BLaER1 treated with 17β-estradiol and CSF1 and Interleukin-3, amounts not matched to agents 10 nM and 100 nM (cell line): ENCODE results near the gene SEBOX.

Source experiments
- H3K27ac ChIP-seq, 11 experiments: shearing (Covaris generic); formaldehyde crosslinking; 2 replicates each; pipeline ENCODE4 v1.8.1; 2022
- H3K27me3 ChIP-seq, 11 experiments: shearing (Covaris generic); formaldehyde crosslinking; 2 replicates each; pipeline ENCODE4 v1.8.1; 2022
- H3K36me3 ChIP-seq, 11 experiments: shearing (Covaris generic); formaldehyde crosslinking; 2 replicates each; pipeline ENCODE4 v1.8.1; 2022
- H3K4me1 ChIP-seq, 10 experiments: shearing (Covaris generic); formaldehyde crosslinking; 2 replicates each; pipeline ENCODE4 v1.8.1; 2022
- H3K4me2 ChIP-seq, 11 experiments: shearing (Covaris generic); formaldehyde crosslinking; 2 replicates each; pipeline ENCODE4 v1.8.1; 2022
- H3K4me3 ChIP-seq, 10 experiments: shearing (Covaris generic); formaldehyde crosslinking; 2 replicates each; pipeline ENCODE4 v1.8.1; 2022
- H3K9ac ChIP-seq, 11 experiments: shearing (Covaris generic); formaldehyde crosslinking; 2 replicates each; pipeline ENCODE4 v1.8.1; 2022
- H3K9me3 ChIP-seq, 11 experiments: shearing (Covaris generic); formaldehyde crosslinking; replicated peaks in 1 of 11; 2 replicates each; pipeline ENCODE4 v1.8.1; 2022
- H4K20me1 ChIP-seq, 11 experiments: shearing (Covaris generic); formaldehyde crosslinking; 2 replicates each; pipeline ENCODE4 v1.8.1; 2022
- Cebpa-rat ChIP-seq, 11 experiments: shearing (Covaris generic); IDR thresholded peaks; 2 replicates each; pipeline ENCODE4 v1.8.1; 2022

The SEBOX gene

DNA sequence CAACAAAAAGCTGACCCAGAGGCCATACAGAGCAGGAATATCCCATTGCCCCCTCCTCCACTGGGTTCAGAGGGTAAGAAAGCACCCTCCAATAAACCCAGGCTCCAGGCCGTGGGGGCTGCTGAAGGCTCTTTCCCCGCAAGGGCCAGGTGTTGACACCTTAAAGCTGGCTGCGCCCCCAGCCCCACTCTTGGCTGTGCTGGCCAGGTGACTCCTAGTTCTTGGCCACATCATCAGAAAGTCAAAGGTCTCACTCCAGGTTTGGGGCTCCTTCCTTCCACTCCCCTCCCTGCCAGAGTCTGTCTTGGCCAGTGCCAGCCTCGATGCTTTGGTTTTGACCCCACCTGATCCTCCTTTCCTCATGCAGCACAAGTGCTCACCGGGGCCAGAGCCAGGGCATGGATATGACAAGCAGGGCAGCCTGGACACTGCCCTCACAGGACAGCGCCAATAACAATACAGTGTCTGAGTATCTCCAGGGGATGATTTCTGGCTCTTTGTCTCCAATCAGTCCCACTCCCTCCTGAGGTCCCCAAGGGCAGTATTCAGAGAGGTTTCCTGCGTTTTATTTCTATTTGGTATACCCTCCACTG, 32.8 kb upstream of the SEBOX start:
- H4K20me1 ChIP-seq = peaks cover 0 to 12% (median 0%) of the 10 kb centered on the region in 11 experiments; a peak in 5 of 22 replicates
- H3K4me1 ChIP-seq = peaks cover 18 to 89% (median 51%) of the 10 kb centered on the region in 10 experiments
- no peaks in the 10 kb centered on the region for H3K9me3 ChIP-seq
- peak overlapping the region; percentile 10 to 61 (median 45); a peak in 14 of 22 replicates for H3K9ac ChIP-seq
- no peak for TF ChIP-seq Cebpa-rat (IDR thresholded peaks at IDR 0.05)
- no peak overlapping the region for H3K4me3 ChIP-seq
- H3K27ac ChIP-seq = peak overlapping the region in 10 of 11 experiments; percentile 15 to 66 (median 50); a peak in 17 of 22 replicates
- no peaks in the 10 kb centered on the region for H3K27me3 ChIP-seq
- H3K36me3 ChIP-seq = peaks cover 32 to 81% (median 54%) of the 10 kb centered on the region in 11 experiments
- H3K4me2 ChIP-seq = peak overlapping the region; percentile 54 to 100 (median 74)

DNA sequence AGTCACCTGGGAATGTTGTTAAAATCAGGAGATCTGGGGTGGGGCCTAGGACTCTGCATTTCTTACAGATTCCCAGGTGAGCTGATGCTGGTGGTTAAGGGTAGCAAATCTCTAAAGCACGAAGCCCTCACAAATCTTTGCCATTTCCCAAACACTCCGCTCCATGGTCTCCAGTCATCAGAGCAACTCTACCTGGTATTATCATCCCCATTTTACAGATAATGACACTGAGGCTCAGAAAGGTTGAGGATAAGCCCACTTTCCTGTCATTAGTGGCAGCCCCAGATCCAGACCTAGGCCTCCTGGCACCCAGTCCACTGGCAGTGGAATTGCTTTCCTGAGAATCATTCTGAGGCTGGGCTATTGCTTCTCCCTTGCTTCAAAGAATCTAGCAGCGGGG, 32.3 kb upstream of the SEBOX start:
- no peaks in the 10 kb centered on the region for H3K9me3 ChIP-seq

DNA sequence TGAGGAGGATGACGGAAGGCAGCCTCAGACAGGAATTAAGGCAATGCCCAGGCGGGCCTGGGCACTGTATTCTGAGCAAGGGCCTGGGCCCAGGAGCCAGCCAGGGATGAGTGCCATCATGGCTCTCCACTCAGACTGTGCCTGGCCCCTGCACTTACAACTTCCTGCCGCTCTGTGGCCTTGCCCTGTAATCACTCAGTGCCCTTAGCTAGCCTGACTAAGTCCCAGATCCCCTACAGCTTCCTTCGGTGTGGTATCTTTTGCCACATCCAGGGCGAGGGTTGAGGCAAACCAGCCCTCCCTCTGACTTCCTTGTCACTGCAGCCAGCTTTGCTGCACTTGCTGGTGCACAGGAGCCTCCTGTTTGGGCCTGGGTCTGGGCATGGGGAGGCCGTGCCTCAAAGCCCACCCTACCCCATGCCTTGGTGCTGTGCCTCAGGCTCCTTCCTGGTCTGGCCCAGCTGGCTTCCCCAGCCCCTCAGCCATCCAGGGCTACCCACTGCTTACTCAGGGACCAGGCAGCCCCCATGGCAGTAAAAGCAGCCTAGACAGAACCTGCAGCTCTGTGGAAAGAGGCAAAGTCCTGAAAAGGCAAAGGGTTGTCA, 31.7 kb upstream of the SEBOX start:
- Histone ChIP-seq H3K36me3 (peaks cover 43 to 81% (median 63%) of the 10 kb centered on the region in 11 experiments), H3K27me3 (no peaks in the 10 kb centered on the region), H3K4me3 (no peak overlapping the region), H3K27ac (peak overlapping the region in 3 of 11 experiments; percentile 28 to 32 (median 30); a peak in 5 of 22 replicates), H3K4me1 (peaks cover 18 to 78% (median 43%) of the 10 kb centered on the region in 10 experiments), H3K9me3 (no peaks in the 10 kb centered on the region), H3K9ac (peak overlapping the region in 3 of 11 experiments; percentile 10 to 14 (median 14); a peak in 1 of 22 replicates), H3K4me2 (peak overlapping the region in 5 of 11 experiments; percentile 69 to 100 (median 83); a peak in 10 of 22 replicates), H4K20me1 (peaks cover 0 to 12% (median 0%) of the 10 kb centered on the region in 11 experiments; a peak in 5 of 22 replicates)
- no peak for TF ChIP-seq Cebpa-rat (IDR thresholded peaks at IDR 0.05)

More for the DNA sequence above, 32.3 kb upstream of the SEBOX start:
- Histone ChIP-seq H3K27ac (peak overlapping the region in 6 of 11 experiments; percentile 38 to 65 (median 60); a peak in 4 of 22 replicates), H3K36me3 (peaks cover 37 to 81% (median 59%) of the 10 kb centered on the region in 11 experiments), H3K27me3 (no peaks in the 10 kb centered on the region), H3K9ac (peak overlapping the region in 2 of 11 experiments; percentile 10 to 54; a peak in 3 of 22 replicates), H4K20me1 (peaks cover 0 to 12% (median 0%) of the 10 kb centered on the region in 11 experiments; a peak in 5 of 22 replicates), H3K4me3 (no peak overlapping the region), H3K4me1 (peaks cover 18 to 84% (median 47%) of the 10 kb centered on the region in 10 experiments), H3K4me2 (peak overlapping the region in 9 of 11 experiments; percentile 54 to 100 (median 77); a peak in 13 of 22 replicates)
- TF ChIP-seq Cebpa-rat (IDR thresholded peaks at IDR 0.05) = no peak

DNA sequence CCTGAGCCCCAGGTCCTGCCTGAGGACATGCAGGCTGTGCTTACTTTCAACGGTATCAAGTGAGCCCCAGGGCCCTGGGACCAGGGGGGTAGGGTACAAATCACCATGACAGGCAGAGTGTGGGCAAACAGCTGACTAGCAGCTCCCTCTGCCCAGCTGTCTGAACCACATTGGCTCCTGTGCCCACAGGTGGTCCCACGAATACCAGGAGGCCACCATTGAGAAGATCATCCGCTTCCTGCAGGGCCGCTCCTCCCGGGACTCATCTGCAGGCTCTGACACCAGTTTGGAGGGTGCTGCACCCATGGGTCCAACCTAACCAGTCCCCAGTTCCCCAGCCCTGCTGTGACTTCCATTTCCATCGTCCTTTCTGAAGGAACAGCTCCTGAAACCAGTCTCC, 31.0 kb upstream of the SEBOX start:
- Histone ChIP-seq H3K27ac (peak overlapping the region in 2 of 11 experiments; percentile 30 to 32; a peak in 3 of 22 replicates), H3K36me3 (peaks cover 50 to 86% (median 71%) of the 10 kb centered on the region in 11 experiments), H3K9me3 (no peaks in the 10 kb centered on the region), H3K4me3 (no peak overlapping the region), H4K20me1 (peaks cover 0 to 12% (median 0%) of the 10 kb centered on the region in 11 experiments; a peak in 5 of 22 replicates), H3K4me1 (peaks cover 18 to 71% (median 42%) of the 10 kb centered on the region in 10 experiments), H3K4me2 (peak overlapping the region in 5 of 11 experiments; percentile 69 to 100 (median 83); a peak in 10 of 22 replicates), H3K9ac (no peak overlapping the region), H3K27me3 (no peaks in the 10 kb centered on the region)
- TF ChIP-seq Cebpa-rat (IDR thresholded peaks at IDR 0.05) = no peak

DNA sequence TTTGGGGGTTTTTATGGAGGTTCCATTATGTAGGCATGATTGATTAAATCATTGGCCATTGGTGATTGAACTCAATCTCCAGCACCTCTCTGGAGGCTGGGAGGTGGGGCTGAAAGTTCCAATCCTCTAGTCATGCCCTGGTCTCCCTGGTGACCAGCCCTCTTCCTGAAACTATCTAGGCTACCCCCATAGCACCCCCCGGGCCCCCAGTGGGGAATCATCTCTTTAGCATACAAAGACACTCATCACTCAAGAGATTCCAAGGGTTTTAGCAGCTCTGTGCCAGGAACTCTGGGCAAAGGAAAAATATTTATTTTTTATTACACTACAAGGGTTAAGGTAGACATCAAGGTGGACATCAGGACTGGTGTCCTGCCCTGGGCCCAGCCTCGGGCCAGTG, 30.4 kb upstream of the SEBOX start:
- Histone ChIP-seq H3K36me3 (peaks cover 52 to 86% (median 73%) of the 10 kb centered on the region in 11 experiments), H4K20me1 (peaks cover 0 to 12% (median 0%) of the 10 kb centered on the region in 11 experiments; a peak in 5 of 22 replicates), H3K4me1 (peaks cover 18 to 65% (median 41%) of the 10 kb centered on the region in 10 experiments), H3K9ac (no peak overlapping the region), H3K27me3 (no peaks in the 10 kb centered on the region), H3K27ac (no peak overlapping the region), H3K4me2 (peak overlapping the region in 3 of 11 experiments; percentile 69 to 100 (median 95); a peak in 7 of 22 replicates), H3K4me3 (no peak overlapping the region), H3K9me3 (no peaks in the 10 kb centered on the region)
- no peak for TF ChIP-seq Cebpa-rat (IDR thresholded peaks at IDR 0.05)

DNA sequence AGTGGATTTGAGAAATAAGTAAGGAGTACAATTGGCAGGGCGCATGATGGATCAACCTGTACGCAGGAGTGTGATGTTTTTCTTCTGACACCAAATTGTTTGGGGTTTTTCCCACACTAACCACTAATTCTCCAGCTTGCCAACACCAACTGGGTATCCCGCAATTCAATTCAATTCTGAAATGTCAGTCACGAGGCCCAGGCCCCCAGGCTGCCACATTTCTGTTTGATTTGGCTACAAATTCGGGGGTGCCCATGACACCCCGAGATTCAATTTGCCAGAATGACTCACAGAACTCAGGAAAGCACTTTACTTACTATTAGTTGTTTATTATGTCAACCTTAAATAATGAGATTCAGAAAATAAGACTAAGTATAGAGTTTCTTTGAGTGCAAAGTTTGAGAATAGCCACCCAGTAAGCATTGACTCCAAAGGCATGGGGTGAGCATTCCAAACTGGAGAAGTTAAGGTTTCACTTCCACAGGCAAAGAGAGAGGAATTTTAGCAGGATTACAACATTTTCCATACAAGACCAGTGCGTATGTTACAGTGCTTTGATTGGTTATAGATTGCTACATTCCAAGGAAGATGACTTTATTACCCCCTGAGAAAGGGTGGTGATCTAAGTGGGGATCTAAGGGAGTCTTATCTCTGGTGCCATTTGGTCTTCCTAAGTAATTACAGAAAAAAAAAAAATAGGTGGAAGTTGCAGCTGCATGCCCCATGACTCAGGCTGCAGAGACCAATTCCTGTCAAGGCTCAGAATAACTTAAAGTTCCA, 29.5 kb upstream of the SEBOX start:
- Histone ChIP-seq H3K9me3 (no peaks in the 10 kb centered on the region), H3K27ac (no peak overlapping the region), H4K20me1 (peaks cover 0 to 12% (median 0%) of the 10 kb centered on the region in 11 experiments; a peak in 6 of 22 replicates), H3K27me3 (no peaks in the 10 kb centered on the region), H3K4me1 (peaks cover 18 to 56% (median 37%) of the 10 kb centered on the region in 10 experiments), H3K9ac (no peak overlapping the region), H3K36me3 (peaks cover 60 to 87% (median 75%) of the 10 kb centered on the region in 11 experiments), H3K4me2 (peak overlapping the region in 3 of 11 experiments; percentile 69 to 100 (median 95); a peak in 6 of 22 replicates), H3K4me3 (no peak overlapping the region)
- no peak for TF ChIP-seq Cebpa-rat (IDR thresholded peaks at IDR 0.05)

DNA sequence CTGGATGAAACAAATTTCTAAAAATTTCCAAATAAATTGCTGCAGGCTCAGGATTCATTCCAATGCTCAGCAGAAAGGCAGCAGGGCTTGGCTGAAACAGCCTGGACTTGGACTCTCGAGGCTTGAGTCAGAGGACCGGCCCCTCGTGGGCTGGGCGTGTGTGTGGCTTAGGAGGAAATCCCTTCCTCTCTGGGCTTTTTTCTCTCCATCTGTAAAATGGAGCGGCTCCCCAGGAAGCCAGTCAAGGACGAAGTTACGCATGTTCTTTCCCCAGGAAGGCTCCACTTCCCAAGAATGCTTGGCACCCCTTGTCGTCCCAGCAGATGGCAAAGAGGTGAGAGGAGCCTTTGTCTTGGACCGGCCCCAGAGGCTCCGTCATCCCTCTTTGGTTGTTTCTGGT, 27.5 kb upstream of the SEBOX start:
- Histone ChIP-seq H3K4me1 (peaks cover under 1 to 36% (median 17%) of the 10 kb centered on the region in 10 experiments; a peak in 18 of 20 replicates), H3K27me3 (no peaks in the 10 kb centered on the region), H3K9ac (no peak overlapping the region), H3K27ac (no peak overlapping the region), H3K9me3 (no peaks in the 10 kb centered on the region), H3K4me2 (no peak overlapping the region), H3K4me3 (no peak overlapping the region), H4K20me1 (peaks cover 0 to 3% (median 0%) of the 10 kb centered on the region in 11 experiments; a peak in 3 of 22 replicates), H3K36me3 (peaks cover 70 to 100% (median 89%) of the 10 kb centered on the region in 11 experiments)
- TF ChIP-seq Cebpa-rat (IDR thresholded peaks at IDR 0.05) = no peak

DNA sequence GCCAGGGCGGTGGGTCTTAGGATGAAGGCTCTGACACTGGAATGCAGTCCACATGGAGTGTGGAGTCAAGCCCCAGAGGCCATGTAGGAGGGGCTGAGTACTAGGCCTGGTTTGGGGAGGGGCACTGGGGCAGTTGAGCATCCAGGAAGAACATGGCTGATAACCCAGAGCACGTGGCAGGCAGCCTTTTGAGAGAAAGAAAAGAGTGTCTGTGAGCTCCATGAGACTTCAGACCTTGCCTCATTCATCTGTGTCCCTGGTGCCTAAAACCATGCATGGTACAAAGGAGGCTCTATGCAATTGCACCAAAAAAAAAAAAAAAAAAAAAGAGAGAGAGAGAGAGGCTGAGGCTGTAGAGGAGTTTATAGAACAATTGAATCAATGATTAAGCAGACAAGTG, 26.4 kb upstream of the SEBOX start:
- H4K20me1 ChIP-seq = no peaks in the 10 kb centered on the region; a peak in 3 of 22 replicates
- H3K9me3 ChIP-seq = no peaks in the 10 kb centered on the region
- TF ChIP-seq Cebpa-rat (IDR thresholded peaks at IDR 0.05) = no peak
- peaks cover 0 to 25% (median 6%) of the 10 kb centered on the region in 10 experiments; a peak in 10 of 20 replicates for H3K4me1 ChIP-seq
- no peak overlapping the region for H3K9ac ChIP-seq
- H3K27ac ChIP-seq = no peak overlapping the region
- peaks cover 66 to 100% (median 85%) of the 10 kb centered on the region in 11 experiments for H3K36me3 ChIP-seq
- no peak overlapping the region for H3K4me3 ChIP-seq
- no peaks in the 10 kb centered on the region for H3K27me3 ChIP-seq
- no peak overlapping the region for H3K4me2 ChIP-seq
